MM.1S (cell line): ENCODE results near the gene CHST10.

Source experiments
- EZH2 ChIP-seq: fragments of 300-600 bp; sonication (generic); optimal IDR thresholded peaks from 2 replicates; pipeline ENCODE3; 2017; ENCODE audit warnings: low read depth, mild to moderate bottlenecking, antibody characterized with exemption, low read length, mixed read lengths
- TF ChIP-seq, protein P1 (sequence below): fragments of 300-600 bp; sonication (generic); IDR thresholded peaks from 2 replicates; pipeline ENCODE4 v1.5.1; 2016; ENCODE audit warnings: antibody characterized with exemption, low read length, mixed read lengths

DNA sequence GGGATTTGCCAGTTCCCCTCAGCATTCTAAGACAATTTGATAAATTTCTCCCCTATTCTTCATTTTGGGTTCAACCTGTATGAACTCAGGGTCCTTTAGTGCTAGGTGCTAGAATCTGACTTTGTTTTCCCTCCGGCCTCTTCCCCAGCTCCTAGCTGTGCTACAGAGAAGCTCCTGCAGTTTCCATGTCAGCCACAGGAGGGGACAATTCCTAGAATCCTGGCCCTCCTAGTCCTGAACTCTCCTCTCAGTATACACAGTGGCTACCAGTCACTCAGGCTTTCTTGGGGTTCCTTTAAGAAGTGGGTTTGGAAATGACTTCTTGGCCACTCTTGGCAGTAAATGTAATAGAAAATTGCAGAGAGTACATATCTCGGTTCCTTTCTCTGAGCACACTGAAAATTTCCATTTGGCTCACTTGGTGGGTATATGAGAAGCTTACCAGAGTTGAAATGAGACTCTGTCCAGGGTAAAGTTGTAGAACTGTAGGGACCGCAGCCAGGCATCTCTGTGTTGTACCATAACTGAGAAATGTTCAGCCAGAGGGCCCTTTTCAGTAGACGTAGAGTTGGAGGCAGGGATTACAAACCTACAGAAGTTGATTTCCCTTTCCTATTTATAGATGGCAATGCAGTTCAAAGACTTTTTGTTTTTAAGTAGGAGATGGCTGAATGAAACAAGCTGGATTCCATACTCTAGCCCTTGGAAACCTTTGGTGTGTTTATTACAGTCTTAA is 5.0 kb upstream of the CHST10 start:
- TF ChIP-seq, protein P1, sequence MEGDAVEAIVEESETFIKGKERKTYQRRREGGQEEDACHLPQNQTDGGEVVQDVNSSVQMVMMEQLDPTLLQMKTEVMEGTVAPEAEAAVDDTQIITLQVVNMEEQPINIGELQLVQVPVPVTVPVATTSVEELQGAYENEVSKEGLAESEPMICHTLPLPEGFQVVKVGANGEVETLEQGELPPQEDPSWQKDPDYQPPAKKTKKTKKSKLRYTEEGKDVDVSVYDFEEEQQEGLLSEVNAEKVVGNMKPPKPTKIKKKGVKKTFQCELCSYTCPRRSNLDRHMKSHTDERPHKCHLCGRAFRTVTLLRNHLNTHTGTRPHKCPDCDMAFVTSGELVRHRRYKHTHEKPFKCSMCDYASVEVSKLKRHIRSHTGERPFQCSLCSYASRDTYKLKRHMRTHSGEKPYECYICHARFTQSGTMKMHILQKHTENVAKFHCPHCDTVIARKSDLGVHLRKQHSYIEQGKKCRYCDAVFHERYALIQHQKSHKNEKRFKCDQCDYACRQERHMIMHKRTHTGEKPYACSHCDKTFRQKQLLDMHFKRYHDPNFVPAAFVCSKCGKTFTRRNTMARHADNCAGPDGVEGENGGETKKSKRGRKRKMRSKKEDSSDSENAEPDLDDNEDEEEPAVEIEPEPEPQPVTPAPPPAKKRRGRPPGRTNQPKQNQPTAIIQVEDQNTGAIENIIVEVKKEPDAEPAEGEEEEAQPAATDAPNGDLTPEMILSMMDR: no peak; the same call in 1 of the 2 replicates
- TF ChIP-seq EZH2: no peak
